Measurements from ENCODE around the gene CEP78.

Gene CEP78

GRCh38 chr9:78311075-78311474, 75.2 kb downstream of the CEP78 start:
- DNase-seq (ENCODE audit: low spot score), result no peak

DNA sequence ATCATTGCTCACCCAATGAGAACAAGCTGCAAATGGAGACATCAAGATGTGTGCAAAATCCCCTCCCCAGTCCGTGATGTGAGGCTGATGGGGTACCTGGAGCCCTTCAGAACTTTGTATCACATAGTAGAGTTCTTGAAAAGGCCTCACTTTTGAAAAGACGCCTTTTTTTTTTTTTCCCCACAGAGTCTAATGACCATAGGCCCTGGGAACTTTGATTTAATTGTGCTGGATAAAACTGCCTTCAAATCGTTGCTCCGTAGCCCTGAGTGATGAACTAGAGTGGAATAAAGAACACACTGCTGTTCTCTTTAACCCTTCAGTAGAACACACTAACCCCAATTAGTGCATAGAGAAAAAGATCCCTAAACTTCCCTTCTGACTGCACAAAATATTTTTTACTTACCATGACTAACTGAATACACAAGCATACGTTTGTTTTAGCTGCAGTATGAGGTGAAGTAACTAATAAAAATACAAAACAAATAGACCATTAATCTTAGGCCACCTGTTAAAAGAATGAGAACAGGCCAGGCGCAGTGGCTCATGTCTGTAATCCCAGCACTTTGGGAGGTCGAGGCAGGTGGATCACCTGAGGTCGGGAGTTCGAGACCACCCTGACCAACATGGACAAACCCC, 76.1 kb downstream of the CEP78 start:
- no peak for DNase-seq (ENCODE audit: low spot score)

DNA sequence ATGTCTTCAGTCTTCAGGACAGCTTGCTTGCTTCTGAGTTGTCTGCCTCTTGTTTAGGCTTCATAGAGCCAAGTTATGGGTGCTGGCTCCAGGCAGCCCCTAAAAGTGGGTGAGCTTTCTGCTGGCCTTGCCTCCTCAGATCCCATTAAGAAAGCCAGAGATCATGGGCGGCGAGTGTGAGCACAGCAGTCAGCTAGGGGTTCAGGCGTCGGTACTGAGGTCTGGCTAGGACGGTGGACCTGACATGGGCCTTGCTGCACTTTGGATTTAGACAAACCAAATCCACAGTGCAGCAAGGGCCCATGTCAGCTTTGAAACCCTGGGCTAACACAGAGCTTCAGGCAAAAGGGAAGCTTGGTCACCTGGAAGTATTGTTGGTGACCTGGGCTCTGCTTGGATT, 78.7 kb downstream of the CEP78 start:
- DNase-seq (ENCODE audit: low spot score), result no peak

DNA sequence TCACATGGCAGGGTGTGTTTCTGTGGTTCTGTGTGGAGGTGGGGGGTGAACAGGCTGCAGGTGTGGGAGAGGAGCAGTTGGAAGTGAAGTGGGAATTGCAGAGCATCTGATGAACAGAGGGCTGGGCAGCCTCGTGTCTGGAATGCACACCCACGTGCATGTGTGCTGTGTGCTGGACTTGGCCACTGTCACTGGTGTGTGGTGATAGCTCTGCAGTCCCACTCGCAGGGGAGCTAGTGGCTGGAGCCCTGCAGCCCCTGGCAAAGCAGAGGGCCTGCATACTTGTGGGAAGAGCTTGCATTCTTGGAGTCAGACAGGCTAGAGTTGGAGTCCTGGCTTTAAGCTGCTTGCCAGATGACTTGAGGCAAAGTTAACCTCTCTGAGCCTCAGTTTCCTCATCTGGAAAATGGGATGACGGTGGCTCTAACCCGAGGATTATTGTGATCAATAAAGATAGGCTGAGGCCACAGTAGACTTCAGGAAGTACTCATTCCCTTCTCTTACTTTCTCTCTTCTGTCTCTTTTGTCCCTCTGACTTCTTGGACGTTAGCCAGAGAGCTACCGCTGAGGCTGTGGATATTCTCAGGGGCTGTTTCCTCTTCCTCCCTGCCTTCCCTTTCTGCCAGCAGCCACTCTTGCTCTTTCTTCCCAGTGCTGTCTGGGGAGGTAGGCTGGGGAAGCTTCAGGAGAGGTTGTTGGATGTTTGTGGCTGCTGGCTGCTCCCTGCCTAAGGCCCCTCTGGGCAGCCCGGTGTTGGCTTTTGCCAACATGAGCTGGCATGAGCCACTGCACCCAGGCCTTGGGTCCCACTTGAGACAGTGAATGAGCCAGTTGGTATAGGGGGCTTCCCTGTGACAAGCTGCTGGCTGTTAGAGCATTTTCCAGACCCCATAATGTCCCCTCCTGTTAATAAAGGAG, 79.3 kb downstream of the CEP78 start:
- DNase-seq (ENCODE audit: low spot score), result no peak

DNA sequence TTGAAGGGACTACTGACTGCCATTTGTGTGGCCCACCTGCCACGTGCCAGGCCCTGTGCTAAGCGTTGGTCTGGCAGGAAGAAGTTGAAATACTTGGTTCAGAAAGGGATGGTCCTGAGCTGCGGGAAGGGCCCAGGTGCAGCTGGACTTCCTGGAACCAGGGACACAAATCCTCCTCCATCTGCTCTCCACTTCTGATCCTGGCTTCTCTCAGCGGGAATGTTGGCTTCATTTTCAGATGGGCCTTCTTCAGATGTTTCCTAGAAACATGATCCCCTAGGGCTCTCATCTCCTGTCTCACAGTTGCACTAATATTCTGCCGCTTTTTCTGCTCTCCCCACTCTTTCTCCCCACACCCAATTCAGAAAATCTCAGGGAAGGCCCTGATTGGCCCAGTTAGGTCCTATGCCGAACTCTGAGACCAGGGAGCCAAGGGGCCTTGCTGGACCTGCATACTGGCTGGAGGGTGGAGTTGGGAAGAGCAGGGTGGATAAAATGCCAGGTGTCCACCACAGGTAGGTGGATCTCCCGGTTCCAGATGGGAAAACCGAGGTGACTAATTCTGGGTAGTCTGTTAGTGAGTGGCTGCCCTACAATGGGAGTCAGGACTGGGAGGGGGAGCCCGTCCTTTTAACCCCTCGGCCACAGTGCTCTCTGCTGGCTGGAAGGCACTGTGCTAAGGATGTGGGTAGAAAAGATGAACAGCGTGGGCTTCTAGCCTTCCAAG, 80.5 kb downstream of the CEP78 start:
- no peak for DNase-seq (ENCODE audit: low spot score)

DNA sequence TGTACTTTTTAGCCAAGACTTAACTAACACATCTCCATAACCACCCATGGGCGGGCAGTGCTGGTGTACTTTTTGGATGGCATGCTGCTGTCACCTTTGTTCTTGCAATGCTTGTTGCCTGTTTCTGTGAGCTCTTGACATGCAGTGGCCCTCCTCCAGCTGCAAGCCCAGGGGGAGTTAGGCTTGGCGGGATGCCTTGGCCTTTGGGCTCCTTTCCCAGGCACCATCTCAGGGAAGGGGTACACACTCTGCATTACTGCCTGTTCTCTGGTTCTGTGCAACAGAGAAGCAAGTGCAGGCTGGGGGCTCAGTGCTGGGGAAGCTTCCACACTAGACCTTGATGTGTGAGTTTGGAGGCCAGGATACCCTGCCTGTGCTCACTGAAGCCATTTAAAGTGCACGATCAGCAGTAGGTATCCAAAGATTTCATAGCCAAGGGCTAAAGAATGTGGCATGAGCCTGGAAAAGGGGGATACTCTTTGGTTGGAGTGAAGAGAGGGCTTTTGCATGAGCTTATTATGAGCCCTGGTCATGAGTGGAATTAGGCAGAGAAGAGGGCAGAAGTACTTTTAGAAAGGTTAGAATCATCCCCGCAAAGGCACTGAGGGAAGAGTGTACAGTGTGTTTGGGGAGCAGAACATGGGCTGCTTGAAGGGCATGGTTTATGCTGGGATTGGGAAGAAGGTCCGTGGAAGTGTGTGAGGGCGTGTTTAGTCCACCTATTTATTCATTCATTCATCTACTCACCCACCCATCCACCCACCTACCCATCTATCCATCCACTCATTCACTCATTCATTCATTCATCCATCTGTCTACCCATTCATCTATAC, 83.5 kb downstream of the CEP78 start:
- DNase-seq (ENCODE audit: low spot score), result no peak

- no peak for DNase-seq (ENCODE audit: low spot score)
Measured at GRCh38 chr9:78320030-78320693, 84.3 kb downstream of the CEP78 start.

GRCh38 chr9:78320875-78321496, 85.1 kb downstream of the CEP78 start:
- DNase-seq (ENCODE audit: low spot score), result no peak

- DNase-seq (ENCODE audit: low spot score), result no peak
Measured at GRCh38 chr9:78321505-78321904, 85.6 kb downstream of the CEP78 start.

GRCh38 chr9:78324068-78324650, 88.3 kb downstream of the CEP78 start:
- DNase-seq (ENCODE audit: low spot score), result no peak

GRCh38 chr9:78324682-78325081, 88.8 kb downstream of the CEP78 start:
- no peak for DNase-seq (ENCODE audit: low spot score)

GRCh38 chr9:78325343-78325742, 89.5 kb downstream of the CEP78 start:
- DNase-seq (ENCODE audit: low spot score), result no peak

- no peak for DNase-seq (ENCODE audit: low spot score)
Measured at GRCh38 chr9:78325846-78326360, 90.0 kb downstream of the CEP78 start.

- no peak for DNase-seq (ENCODE audit: low spot score)
Measured at GRCh38 chr9:78326564-78326963, 90.7 kb downstream of the CEP78 start.
